HG02678 (cell line): Measurements from ENCODE around the gene RERE.
A peak's percentile ranks its signal among the peaks of the same experiment; 100 is the strongest.
"Not testable (repeated sequence)": the region's sequence is repeated elsewhere in the genome, so short reads cannot be mapped to it uniquely, and the experiment has no call there.

Experiments used
- ATAC-seq: cut with Tn5 transposase; IDR thresholded peaks from one replicate; pipeline ENCODE4 v1.9.1; 2021; ENCODE audit warnings: mild to moderate bottlenecking, moderate library complexity; ENCODE audit not compliant: unreplicated experiment

RERE gene

DNA sequence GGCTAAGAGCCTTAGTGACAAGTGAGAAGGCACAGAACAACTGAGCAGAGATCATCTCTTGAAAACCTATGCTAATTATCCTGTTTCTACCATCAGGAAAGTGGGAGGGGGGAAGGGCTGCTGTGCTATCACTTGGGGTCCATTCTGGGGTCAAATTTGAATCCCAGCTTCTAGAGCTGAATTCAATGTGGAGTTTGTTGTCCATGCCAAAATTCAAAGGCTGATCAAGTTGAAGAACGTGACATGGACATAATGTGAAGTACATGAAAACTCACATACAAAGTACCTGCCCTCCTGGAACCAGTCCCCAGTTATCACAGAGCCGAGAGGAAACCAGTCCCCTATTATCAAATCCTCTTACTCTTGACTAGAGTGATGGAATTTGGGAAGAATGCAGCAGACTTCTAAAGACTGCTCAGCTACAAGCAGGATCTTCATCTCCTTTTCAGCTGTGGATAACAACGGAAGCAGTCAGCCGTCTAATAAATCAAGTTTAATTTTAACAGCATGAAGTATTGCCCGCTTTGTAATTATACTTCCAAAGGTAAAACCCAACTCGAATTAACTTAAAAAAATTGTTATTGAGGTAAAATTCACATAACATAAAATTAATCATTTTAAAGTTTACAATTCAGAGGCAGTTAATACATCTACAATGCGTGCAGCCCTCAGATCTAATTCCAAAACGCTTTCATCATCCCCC, 421.2 kb downstream of the RERE start:
- ATAC-seq: no peak

DNA sequence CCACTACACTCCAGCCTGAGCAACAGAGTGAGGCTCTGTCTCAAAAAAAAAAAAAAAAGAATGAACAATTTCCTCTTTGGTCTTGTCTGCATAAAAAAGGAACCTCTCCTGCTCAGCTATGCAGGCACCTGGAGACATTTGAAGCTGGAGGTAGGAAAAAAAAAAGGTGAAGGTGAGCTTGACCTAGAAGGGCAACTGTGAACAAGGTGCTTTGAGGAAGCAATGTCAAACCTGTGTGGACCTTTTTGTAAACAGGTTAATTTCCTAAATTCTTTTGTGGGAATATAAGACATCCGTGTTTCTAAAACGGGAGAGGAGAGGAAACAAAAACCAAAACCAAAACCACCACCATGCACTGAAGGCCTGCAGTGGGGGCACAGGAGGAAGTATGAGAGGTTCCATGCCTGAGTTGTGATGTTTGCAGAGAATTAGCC, 422.0 kb downstream of the RERE start:
- peak; percentile 56 for ATAC-seq

DNA sequence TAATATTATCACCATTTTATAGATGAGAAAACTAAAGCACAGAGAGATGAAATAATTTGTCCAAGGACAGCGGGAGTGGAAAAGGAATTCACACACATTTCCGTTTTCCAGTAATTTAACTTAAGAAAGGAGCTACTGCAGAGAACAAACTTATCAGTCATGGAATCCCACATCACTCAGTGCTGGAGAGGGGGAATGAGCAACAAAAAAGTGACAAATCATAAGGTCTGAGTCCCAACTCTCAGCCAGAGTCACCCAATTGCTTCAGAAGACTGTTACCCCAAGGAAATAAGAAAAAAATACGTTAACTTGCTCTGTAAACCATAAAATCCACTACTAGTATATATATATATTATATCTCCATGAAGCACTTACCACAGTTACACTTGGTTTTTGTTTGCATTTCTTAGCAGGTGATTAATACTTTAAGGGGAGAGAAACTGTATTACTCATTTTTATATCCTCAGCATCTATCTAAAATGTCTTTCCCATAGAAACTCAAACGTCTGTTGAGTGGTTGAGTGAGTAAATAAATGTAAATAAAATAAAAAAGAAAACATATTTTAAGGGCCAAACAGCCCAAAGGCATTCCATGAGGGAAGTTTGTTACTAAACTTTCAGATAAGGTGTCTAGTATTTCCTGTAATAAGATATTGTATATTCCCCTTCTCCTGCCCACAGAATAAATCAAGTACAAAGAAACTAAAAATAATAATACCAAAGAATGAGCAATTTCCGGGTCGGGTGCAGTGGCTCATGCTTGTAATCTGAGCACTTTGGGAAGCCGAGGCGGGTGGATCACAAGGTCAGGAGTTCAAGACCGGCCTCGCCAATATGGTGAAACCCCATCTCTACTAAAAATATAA, 422.8 kb downstream of the RERE start:
- ATAC-seq: no peak

DNA sequence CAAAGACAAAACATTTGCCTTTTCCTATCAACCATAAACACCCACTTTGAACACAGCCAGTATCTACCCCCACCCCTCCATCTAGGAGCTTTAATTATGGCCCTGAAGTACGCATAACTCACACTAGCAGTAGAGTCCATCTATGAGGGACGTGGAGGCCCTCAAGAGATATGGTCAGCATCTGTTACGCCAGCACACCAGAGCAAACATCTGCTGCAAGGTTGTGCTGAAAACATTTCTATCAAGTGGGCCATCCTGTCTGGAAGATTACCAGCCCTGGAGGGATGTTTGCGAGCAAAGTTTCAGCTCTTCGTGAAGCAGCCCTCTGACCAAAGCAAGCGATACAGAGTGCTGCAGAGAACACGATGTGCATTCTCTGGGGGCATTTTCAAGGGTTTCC, 424.9 kb downstream of the RERE start:
- no peak for ATAC-seq

DNA sequence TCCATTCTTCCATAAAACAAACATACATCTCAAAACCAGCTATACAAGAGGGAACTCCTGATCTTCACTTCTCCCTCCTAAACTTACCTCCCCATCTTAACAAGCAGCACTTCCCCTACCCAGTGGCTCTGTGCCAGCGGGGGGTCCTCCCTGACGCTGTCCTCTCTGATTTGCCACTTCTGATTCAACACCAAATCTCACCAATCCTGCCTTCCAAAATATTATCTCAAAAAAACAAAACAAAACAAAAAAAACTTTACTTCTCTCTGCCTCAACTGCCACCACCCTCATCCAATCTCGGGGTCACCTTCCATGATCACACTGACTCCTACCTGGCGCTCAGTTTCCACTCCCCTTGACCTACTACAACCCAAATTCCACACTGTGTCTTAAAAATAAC, 426.7 kb downstream of the RERE start:
- no peak for ATAC-seq

DNA sequence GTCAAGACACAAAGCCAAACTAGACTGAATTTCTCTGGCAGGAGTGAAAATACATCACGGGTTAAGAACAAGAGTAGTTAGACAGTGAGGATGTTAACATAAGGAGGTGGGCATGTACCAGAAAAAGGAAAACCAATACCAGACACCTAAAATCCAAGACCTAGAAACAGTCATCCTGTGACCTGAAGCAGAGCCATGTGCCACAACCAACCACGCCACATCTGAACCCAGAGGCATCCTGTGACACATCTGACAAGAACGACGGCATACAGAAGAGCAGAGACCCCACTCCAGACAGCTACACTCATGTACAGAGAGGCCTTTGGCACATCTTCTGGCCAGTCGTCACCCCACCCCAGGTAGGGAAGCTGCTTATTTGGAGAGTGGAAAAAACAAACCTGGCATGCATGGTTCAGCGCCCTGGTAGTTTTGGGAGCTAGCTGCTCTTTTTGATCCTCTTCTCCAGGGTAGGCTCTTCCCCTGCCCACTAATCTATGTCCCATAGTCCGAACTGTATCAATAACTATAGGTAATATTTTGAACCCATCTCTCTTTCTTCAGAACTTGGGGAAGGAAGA, 427.4 kb downstream of the RERE start:
- no peak for ATAC-seq

DNA sequence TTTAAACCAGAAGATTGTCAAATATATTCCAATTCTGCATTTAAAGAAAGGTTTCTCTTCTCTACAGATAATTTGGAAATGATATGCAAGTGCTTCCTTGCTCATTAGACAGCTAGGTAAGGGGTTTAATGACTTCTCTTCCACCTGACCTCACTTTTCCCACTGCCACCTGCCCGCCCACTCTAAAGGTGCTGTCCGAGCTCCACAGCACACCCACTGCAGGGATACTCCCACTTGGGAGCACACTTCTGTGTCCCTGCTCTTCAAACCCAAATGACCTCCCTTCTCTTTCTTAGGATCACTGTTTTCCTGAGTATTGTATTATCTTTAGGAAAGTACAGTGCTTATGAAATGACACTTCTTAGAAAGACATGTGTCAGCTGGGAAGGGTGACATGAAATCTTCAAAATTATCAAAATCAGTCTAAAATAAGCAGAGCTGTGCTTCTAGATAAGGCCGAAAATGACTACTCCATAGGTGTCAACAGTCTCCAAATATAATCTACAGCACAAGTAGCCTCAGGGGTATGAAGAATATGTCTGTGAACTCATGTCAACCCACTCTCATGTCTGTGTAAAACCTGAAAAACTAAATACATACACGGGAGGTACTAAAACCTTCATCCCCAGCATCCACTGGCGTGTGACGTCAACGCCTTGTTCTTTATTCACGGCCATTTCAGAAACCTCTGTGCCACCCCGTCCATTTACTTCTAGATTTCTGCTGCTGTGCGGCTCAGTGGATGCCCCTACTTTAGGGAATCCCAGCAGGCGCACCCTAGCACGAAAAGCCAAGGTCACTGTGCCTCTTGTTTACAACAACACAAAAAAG, 428.5 kb downstream of the RERE start:
- no peak for ATAC-seq

DNA sequence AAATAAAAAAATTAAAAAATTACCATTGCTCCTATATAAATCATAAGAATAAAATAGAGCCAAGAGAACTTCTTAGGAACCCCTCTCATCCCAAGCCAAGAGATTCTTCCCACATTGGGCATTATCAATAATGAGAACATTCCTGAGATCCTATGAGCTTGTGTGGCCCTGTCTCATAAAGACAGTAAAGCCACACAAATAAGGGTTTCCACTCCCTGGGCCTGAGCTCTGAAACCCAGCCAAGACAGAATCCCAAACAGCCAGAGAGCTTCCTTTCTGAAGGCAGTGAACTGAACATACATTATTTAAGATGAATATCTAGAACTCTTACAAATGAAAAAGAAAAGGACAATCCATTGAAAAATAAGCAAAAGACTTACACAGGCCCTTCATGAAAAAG, 431.2 kb downstream of the RERE start:
- ATAC-seq: no peak

DNA sequence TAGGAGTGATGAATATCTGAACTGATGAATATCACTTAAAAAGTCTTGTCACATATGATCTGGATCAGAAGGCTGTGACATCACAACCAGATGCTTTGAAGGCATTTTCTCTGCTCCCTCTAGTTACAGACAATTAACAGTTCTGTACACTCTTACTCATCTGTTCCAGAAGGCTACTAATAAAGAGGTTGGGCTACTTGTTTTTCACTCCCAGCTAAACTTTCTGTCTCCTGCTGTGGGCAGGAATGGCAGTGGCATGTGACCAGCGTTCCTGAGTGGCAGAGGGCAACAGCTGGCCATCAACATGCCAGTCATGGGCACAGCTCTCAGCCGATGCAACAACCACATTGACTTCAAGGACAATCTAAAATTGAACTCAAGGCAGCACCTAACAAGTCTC, 432.9 kb downstream of the RERE start:
- ATAC-seq: no peak

DNA sequence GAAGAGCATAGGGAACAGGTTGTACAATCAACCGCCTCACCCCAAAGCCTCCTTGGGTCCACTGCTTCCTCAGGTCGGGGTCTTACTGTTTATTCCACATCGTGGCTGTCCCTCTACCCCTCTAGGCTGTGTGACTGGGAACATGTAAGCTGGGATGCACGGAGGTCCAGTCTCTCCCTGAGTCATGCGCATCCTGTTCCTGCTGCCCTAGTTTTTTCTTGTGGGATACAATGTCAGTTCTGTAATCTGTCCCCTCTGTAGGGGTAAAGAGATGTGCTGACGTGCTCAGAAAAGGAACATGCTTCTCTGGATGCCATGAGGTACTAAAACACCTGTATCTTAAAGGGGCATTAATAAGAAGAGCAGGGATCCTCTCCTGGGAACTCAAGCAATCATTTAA, 433.4 kb downstream of the RERE start:
- no peak for ATAC-seq

DNA sequence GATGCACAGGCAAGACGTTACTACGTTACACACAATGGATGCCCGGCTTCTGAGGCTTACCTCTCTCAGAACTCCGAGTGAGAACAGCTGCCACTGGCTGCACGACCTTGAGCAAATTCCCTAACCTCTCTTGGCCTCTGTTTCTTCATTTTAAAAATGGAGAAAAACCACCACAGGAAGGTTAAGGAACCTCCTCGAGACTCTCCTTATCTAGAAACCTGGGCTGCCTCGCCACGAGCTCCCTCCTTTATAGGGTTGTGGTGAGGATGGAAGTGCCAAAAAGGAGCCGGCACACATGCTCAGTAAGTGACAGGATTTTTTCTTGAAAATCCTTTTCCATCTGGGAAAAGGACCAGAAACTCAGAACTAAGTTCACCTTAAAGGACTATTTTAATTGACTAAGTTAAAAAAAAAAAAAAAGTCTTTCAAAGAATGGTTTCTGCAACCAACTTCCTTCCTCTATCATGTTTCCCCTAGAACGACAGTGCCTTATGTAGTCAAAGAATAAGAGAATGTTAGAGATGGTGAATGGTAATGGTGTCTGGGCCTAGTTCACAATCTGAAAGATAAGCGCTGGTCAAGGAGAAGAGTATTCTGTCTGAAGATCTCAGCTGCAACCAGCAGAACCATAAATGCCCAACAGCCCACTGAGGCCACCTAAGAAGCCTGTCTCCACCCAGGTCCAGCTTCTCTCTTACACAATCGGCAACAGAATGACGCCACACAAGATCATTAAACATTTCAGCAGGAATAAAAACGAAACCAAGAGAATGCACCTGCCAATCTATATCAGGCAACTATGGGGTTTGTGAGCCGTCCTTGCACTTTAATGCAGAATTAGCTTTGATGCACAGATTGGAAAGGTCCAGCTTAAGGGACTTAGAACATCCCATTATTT, 434.6 kb downstream of the RERE start:
- ATAC-seq: no peak

DNA sequence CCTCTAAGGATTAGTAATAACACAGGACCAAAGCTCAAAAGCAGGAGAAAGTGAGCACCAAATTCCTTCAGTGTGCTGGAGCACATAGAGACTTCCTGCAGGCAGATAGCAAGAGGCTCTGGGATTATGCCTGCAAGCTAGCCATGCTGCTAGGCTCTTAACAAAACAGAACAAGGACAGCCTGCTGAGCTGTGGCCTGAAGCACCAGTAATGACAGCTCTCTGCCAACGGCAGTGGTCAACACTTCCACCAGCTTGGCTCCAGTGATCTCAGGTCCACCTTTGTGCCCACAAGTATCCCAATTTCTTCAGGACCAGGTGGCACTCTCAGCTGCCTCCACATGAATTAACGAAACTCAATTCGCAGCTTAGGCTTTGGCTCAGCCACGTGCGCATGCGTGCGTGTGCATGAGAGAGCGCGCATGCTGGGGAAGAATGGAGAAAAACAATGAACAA, 435.4 kb downstream of the RERE start:
- no peak for ATAC-seq

DNA sequence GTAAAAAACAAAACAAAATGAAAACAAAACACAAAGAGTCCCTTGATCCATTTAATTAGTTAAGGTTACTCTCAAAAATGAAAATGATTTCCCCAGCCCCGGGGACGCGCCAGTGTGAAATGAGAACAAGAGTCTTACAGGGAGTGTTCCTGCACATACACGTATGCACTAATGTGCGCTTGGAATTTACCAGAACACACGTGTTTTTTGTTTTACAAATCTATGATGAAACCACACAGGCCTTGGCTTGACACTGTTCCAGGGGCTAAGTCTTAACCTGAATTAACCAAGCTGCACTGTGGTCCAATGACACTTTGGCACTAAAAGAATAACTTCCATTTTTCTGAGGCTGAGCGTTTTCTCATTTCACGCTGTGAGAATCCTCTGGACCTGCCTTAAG, 435.8 kb downstream of the RERE start:
- ATAC-seq: no peak

DNA sequence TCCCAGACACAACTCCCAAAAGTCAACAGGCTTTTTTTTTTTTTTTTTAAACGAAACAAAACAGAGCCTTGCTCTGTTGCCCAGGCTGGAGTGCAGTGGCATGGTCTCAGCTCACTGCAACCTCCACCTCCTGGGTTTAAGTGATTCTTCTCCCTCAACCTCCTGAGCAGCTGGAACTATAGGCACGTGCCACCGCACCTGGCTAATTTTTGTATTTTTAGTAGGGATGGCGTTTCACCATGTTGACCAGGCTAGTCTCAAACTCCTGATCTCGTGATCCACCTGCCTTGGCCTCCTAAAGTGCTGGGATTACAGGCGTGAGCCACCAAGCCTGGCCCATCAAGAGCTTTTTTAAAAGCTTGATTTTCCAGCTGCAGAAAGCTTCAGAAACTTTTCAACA, 437.1 kb downstream of the RERE start:
- ATAC-seq: not testable (repeated sequence)

DNA sequence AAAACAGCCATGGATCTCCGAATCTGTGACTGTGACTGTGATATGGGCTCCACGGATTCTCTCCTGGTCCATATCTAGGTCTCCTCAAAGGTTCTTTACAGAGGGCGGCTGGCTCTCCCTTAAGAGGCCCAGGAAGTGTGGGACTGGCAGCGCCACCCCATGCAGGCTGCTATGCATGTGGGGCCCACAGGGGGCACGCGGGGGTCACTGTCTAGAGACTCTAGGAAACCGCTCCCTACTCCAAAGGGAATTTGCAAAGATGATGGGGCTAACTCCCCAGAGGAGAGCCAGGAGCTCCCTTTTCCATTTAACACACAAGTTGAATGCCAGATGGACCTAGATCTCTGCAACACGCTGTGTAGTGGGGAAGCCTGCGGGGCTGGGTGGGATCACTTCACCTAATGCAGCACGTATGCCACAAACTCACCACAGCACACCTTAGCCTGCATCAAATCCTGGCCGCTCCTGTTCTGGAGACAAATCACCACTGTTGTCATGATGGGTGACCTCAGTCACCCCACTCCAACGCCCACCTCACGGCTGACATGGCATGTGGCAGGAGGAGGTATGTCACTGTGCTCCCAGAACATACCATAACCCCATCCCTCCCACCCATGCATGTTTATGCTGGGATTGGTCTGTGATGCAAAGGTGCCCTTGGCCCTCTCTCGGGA, 437.8 kb downstream of the RERE start:
- no peak for ATAC-seq

DNA sequence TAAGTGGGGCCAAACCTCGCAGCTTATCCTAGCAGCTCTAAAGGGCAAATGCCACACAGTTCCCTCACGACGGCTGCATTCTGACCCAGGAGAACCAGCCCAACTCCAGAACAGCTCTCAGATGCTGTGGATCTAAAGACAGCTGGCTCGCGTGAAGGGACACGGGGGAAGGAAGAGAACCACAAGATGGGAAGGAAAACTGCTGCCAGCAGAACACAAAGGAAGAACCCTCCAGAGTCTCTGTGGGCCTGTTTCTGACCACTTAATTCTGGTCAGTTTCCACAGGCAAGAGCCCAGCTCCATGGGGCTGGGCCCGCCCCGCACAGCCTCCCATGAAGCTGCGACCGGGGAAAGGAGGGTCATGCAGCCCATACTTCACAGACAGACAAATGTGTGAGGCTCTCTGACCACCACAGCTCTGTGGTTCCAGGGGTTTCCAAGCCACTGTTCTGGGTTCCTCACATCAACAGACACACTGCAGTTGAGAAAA, 438.4 kb downstream of the RERE start:
- no peak for ATAC-seq

DNA sequence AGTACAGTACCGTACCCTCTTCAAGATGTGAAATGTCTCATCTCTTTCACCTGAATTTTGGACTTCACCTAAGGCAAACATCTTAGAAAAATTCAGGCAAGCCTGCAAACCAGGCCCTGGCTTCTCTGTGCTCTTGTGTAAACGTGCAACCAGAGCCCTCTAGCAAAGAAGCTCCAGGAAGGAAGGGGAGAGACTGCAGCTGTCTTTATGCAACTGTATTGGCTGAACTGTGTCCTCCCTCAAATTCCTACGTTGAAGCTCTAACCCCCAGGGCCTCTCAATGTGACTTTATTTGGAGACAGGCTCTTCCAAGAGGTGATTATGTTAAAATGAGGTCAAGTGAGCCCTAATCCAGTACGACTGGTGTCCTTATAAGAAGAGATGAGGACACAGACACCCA, 439.3 kb downstream of the RERE start:
- no peak for ATAC-seq

DNA sequence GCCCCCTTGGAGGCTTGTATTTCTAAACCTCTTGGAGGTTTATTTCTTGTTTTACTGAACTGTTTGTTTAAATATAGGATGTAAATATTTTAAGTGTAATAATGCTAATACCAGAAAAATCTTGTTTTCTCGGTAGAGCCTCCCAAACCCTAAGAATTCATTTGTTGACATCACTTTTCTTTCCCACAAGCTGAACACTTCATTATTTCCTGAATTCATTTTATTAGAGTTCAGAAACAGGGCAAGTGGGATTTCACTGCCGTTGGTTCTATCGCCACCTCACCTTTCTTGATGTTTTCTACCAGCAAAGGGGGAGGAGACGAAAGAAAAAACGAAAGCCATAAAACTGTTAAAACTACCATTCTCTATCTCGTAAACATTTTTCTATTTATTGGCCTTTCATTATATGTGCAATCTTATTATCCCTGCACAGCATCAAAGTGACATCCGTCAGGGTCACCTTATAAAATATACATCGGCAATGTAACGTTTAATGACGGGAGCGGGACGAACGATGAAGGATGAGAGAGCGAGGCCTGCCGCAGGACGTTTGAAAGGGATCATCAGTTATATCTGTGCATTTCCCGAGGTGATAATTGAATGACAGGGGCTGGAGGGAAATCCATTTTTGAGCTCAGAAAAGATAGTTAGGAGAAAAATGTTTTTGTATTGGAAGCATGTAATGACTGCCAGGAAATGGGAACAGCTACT, 440.0 kb downstream of the RERE start:
- ATAC-seq: no peak

DNA sequence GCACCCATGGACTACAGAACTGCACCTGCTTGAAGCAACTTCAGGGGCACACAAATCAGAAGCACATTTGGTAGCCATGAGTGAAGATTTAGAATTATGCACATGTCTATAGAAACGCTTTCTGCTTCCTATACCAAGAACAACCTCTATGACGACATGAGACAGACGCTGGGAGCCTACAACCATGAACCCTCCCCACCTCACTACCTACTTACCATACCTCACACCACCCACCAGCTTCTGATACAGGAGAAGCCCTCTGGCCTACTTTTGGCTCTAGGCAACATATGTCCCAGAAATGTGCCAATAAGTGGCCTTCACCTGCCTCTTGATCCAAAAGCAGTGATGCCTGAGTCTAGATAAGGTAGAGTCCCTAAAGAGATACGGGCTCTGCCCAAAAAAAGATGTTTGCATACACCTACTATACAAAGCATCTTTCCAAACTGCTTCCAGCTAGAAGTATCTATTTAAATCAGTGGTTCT, 441.0 kb downstream of the RERE start:
- no peak for ATAC-seq
